Suprapubic skin (tissue), 3 donors: ENCODE data around the gene PPP2R5A.

Experiments
- CTCF ChIP-seq, 2 donors: fragments of 200-600 bp in 1 of 2; fragments of 450-650 bp in 1 of 2; sonication (generic) in 1 of 2; IDR thresholded peaks; one replicate each; pipeline ENCODE4 v1.5.1; 2016 to 2019; ENCODE audit warnings: antibody characterized with exemption in 2 of 2, mild to moderate bottlenecking in 1 of 2, moderate library complexity in 1 of 2
- EP300 ChIP-seq: sonication (generic); formaldehyde crosslinking; IDR thresholded peaks from one replicate; pipeline ENCODE4 v1.6.1; 2017; ENCODE audit warnings: antibody characterized with exemption

- TF ChIP-seq EP300: no peak
- no peak for TF ChIP-seq CTCF (IDR thresholded peaks at IDR 0.05)
Measured at GRCh38 chr1:212315907-212316306, 30.7 kb downstream of the PPP2R5A start.
